Activated T-cell treated with anti-CD3 and anti-CD28 coated beads for 24 hours (primary cell): ENCODE data around the gene LRP4.

Experiments
- DNase-seq: peaks from one replicate; pipeline ENCODE4 v3.0.0-alpha.2; 2020; ENCODE audit warnings: low read depth

Gene LRP4

GRCh38 chr11:46845740-46846509, 72.4 kb downstream of the LRP4 start, which contains the start of gene CKAP5:
CKAP5 (minus strand) TSS chr11:46846280; CDS start chr11:46821231, 25,049 bp downstream.
- peak; percentile 83 for DNase-seq

DNA sequence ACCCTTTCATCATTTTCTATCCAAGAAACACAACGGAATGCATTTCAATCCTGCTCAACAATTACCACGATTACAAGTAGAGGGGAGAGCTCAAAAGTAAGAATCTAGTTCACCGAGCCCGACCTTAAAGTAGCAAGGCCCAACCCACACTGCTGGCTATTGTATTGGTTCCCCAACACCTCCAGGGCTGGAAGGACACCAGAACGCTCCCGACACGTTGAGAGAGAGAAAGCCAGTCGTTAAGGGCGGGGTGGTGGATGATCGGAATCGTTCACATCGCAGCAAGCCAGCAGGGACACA, 73.0 kb downstream of the LRP4 start:
- no peak for DNase-seq

DNA sequence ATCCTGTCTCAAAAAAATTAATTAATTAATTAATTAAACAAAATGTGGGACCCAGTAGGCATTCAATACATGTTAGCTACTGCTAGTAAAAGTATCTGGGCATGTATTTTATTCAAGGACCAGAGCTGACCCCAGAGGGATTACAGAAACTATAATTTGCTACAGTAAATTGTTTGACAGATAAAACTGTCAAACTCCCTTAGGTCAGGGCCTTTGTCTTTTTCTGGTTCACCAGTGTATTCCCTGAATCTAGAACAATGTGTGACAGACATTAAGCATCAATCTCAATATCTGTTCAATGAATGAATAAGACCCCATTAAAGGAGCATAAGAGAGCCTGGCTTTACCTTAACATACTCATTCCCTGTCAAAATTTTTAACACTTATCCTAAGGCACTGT, 78.2 kb downstream of the LRP4 start:
- DNase-seq: no peak

DNA sequence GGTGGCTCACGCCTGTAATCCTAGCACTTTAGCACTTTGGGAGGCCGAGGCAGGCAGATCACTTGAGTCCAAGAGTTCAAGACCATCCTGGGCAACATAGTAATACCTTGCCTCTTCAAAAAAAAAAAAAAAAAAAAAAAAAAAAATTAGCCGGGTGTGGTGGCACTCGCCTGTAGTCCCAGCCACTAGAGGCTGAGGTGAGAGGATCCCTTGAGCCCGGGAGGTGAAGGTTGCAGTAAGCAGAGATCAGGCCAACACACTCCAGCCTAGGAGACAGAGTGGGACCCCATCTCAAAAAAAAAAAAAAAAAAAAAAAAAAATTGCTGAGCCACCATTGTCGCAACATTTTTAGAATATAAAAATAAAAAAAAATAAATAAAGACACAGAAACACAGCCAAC, 79.8 kb downstream of the LRP4 start:
- no peak for DNase-seq

DNA sequence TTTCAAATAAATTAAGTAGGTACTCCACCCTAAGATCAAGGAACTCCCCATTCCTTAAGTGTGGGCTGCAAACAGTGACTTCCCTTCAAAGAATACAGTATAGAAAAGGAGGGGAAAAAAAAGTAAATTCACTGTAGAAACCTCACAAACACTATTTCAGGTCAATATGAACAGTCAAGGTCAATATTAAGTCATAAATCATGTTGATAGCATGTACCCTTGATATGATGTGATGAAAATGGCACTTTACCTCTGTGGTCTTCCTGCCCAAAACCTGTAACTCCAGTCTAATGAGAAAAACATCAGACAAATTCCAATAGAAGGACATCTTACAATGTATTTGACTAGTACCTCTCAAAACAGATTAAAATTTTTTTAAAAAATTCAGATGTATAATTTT, 80.5 kb downstream of the LRP4 start:
- no peak for DNase-seq

DNA sequence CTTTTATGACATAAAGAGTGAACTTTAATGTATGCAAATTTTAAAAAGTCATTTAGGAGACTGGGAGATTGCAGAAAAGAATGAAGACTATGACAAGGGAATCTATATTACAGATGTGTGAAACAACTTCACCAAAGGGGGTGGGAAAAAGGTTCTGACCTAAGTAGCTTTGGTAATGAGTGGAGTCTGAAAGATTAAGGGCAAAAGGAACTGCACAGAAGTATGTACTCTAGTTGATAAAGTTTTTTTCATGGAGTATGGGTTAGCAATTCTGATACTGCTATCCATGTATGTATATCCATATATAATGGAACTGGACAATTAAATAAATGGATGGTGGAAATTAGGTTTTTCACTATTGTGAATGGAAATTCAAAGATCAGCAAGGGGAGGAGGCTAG, 81.5 kb downstream of the LRP4 start:
- no peak for DNase-seq

- no peak for DNase-seq
Observed at GRCh38 chr11:46836431-46836830, 81.9 kb downstream of the LRP4 start.

DNA sequence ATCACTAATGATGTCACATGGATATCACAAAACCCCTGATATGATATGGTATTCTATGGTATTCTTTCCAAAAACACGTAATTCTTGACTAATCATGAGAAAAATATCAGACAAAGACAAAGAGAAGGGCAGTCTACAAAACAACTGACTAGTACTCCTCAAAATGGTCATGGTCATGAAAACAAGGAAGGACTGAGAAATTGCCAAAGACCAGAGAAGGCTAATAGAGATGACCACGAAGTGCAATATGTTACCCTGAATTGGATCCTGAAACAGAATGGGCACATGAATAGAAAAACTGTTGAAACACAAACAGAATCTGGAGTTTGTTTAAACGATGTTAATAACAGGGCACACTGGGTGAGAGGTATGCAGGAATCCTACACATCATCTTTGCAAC, 82.5 kb downstream of the LRP4 start:
- no peak for DNase-seq

- no peak for DNase-seq
Observed at GRCh38 chr11:46834821-46835220, 83.5 kb downstream of the LRP4 start.

GRCh38 chr11:46832511-46833214, 85.7 kb downstream of the LRP4 start:
- DNase-seq: no peak

GRCh38 chr11:46827995-46828394, 90.4 kb downstream of the LRP4 start:
- DNase-seq: no peak

DNA sequence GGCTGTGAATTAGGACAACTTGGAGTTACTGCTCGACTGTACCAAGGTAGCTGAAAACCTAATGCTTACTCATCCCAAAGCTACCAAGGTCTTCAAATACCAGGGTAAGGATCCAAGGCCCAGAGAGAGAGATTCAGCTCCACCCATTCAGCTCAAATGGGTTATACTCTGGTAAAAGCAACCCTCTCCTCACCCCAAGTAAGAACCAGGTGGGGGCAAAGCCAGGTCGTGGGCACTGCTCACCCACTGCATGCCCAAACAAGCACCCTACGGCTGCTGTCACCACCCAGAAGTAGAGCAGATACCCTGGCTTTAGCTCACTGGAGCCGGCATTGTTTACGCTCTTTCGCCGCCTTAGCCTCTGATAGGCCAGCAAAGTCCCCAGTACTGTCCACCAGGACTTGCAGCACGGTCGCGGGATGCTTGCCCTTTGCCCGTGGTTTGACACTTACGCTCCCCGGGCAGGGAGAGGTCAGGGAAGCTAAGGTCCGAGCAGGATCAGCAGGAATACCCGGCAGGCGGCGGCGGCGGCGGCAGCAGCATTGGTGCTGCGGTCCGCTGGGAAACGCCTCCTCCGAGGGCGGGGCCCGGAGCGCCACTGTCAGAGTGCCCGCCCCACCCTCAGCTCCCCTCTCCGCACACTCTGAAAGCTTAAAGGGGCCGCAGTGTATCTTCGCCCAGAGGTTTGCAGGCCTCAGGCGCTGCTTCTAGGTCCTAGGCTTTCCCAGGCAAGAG, 91.9 kb downstream of the LRP4 start:
- DNase-seq: peak; percentile 57

DNA sequence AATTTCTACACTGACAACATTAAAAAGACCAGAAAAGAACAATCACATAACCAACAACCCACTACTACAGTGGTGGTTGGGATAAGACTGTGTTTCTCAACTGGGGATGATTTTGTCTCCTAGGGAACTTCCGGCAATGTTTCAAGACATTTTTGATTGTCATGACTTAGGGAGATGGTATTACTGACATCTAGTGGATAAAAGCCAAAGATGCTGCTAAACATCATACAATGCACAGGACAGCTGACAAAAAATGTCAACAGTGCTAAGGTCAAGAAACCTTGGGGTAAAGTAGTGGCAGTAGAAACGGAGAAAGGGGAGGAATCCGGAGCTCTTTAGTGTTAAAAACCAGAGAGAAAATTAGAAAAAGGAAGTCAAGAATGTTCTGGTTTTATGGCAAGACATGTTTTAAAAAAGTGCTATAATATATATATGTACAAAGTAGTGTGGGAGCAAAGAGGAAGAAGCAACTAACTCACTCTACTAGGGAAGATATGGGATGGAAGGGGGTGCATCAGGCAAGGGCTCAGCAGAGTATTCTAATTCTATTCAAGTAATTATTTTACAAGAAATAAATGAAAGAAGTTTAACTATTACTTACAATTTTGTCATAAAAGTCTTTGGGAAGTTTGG, 109.4 kb downstream of the LRP4 start:
- DNase-seq: no peak
